Brain microvascular endothelial cell (primary cell): ENCODE results near the gene ZFAND2A.
A peak's percentile ranks its signal among the peaks of the same experiment; 100 is the strongest.
"Not testable (repeated sequence)": the region's sequence is repeated elsewhere in the genome, so short reads cannot be mapped to it uniquely, and the experiment has no call there.

ENCODE experiments used
- DNase-seq: peaks from one replicate; pipeline ENCODE4 v3.0.0-alpha.2; 2020
- H3K27ac ChIP-seq: fragments of 250-450 bp; sonication (Bioruptor Pico); 2 replicates; pipeline ENCODE4 v1.5.1; 2020; ENCODE audit warnings: mild to moderate bottlenecking, moderate library complexity
- H3K27me3 ChIP-seq: fragments of 250-450 bp; sonication (Bioruptor Pico); replicated peaks from 2 replicates; pipeline ENCODE4 v1.5.1; 2020; ENCODE audit warnings: mild to moderate bottlenecking
- H3K36me3 ChIP-seq: fragments of 250-450 bp; sonication (Bioruptor Pico); replicated peaks from 2 replicates; pipeline ENCODE4 v1.5.1; 2020; ENCODE audit warnings: mild to moderate bottlenecking
- H3K4me3 ChIP-seq: 2 replicates; pipeline ENCODE4 v1.5.1; 2011; ENCODE audit warnings: low read depth, mild to moderate bottlenecking, control low read depth, low read length, moderate library complexity
- in situ Hi-C: cut with HindIII; loops from 2 replicates; pipeline ENCODE4 v1.10.0; 2017; ENCODE audit warnings: low sequenced_read_pairs, low pct_ligation_motif_present
- TF ChIP-seq, protein P1 (sequence below): IDR thresholded peaks from 2 replicates; pipeline ENCODE4 v1.5.1; 2011; ENCODE audit warnings: low read depth, mild to moderate bottlenecking, moderate library complexity, low read length, control low read depth, inconsistent platforms; ENCODE audit errors: missing control alignments

ZFAND2A gene

DNA sequence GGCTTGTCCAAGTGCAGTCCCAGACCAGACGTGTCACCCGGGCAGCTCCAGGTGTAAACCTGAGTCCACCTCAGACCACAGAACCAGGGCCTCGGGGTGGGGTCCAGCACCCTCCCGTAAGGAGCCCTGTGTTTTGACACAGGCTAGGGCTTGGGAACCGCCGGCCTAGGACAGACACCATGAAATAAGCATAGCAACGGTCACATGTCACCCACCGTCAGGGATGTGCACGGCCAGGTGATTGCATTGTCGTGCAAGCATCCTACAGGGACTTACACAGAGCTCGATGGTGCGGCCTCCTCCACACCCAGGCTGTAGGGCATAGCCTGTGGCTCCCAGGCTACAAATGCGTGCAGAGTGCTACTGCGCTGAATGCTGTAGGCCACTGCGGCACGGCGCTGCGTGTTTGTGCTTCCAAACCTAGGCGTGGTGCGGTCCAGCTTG is 10.6 kb downstream of the ZFAND2A start:
- Histone ChIP-seq H3K27me3 (no peaks in the 10 kb centered on the region), H3K27ac (no peak overlapping the region), H3K4me3 (no peak overlapping the region), H3K36me3 (peaks cover 35% of the 10 kb centered on the region)
- DNase-seq, result no peak
- TF ChIP-seq, protein P1, sequence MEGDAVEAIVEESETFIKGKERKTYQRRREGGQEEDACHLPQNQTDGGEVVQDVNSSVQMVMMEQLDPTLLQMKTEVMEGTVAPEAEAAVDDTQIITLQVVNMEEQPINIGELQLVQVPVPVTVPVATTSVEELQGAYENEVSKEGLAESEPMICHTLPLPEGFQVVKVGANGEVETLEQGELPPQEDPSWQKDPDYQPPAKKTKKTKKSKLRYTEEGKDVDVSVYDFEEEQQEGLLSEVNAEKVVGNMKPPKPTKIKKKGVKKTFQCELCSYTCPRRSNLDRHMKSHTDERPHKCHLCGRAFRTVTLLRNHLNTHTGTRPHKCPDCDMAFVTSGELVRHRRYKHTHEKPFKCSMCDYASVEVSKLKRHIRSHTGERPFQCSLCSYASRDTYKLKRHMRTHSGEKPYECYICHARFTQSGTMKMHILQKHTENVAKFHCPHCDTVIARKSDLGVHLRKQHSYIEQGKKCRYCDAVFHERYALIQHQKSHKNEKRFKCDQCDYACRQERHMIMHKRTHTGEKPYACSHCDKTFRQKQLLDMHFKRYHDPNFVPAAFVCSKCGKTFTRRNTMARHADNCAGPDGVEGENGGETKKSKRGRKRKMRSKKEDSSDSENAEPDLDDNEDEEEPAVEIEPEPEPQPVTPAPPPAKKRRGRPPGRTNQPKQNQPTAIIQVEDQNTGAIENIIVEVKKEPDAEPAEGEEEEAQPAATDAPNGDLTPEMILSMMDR, result no peak
- in situ Hi-C loops, result no loop called here

DNA sequence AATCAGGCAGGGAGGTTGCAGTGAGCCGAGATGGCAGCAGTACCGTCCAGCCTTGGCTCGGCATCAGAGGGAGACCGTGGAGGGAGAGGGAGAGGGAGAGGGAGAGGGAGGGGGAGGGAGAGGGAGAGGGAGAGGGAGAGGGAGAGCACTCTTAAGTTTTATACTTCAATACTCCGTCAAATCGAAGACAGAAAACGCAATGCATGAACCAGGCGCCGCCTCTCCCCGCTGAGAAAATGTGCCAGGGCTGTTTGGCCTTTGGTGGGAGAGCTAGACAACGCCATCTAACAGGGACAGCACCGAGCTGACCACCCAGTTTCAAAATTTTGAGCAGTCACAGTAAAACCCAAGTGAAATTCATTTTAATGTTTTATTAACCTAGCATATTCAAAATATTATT is 12.1 kb downstream of the ZFAND2A start:
- DNase-seq, in situ Hi-C loops, H3K4me3 ChIP-seq, H3K27ac ChIP-seq, H3K27me3 ChIP-seq: not testable (repeated sequence)
- H3K36me3 ChIP-seq, result peaks cover 25% of the 10 kb centered on the region

DNA sequence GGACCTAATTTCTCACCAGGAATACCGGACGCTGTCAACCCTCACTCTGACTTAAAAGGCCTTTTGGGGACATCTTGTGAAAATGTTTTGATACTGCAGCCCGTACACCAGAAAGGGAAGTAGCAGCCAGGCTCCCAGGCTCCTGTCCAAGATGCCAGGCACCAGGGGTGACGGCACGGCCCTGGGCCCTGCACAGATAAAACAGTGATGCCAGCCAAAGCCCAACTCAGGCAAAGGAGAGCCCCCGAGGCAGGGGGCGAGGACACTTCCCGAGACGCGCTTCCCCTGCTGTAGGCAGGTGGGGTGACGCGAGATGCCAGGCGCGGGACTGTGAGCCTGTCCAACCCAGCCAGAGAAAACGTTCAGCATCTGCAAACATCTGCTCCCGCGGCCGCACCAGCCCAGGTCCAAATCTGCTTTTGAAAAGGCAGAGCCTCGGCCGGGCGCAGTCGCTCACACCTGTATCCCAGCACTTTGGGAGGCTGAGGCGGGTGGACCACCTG is 15.7 kb downstream of the ZFAND2A start:
- Histone ChIP-seq H3K27ac (no peak overlapping the region), H3K4me3 (no peak overlapping the region), H3K27me3 (no peaks in the 10 kb centered on the region), H3K36me3 (peaks cover 3% of the 10 kb centered on the region)
- peak; percentile 29 for DNase-seq
- in situ Hi-C loops, result no loop called here
- TF ChIP-seq, protein P1, result peak; percentile 44

DNA sequence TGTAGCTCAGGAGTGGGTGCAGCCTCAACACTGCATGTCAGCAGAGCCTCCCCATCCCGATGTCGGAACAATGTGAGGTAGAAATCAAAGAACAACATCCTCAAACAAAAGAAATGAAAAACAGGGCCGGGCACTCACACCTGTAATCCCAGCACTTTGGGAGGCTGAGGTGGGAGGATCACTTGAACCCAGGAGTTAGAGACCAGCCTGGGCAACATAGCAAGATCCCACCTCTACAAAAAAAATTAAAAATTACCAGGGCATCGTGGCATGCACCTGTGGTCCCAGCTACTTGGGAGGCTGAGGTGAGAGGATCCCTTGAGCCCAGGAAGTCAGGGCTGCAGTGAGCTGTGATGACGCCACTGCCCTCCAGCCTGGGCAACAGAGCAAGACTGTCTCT is 17.0 kb downstream of the ZFAND2A start:
- in situ Hi-C loops, H3K4me3 ChIP-seq, H3K36me3 ChIP-seq: not testable (repeated sequence)

DNA sequence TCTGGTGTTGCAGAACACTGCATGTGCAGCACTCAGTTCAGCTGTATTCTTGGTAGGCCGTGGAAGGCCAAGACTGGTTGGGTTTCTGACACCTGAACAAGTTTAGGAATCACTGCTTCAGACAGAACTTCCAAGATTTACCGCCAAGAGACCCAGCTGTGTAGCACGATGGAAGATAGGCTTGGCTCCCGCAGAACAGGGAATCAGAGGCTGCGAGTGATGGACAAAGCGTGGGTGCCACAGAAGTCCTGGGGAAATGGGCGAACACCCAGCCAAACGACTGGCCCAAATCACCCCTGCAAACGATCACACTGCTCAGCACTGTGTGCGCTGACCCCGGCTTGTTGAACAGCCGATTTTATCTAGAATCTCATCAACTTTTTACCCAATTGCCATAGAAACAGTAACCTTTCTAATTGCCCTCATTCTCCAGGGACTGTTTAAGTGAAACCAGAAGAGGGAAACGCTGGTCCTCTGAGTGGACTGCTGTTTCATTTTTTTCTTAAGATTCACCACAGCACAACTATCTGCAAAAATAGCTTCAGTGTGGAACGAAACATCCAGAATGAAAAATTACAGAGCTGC is 17.9 kb downstream of the ZFAND2A start:
- Histone ChIP-seq H3K36me3 (no peaks in the 10 kb centered on the region), H3K27ac (no peak overlapping the region), H3K4me3 (no peak overlapping the region), H3K27me3 (no peaks in the 10 kb centered on the region)
- no peak for DNase-seq
- in situ Hi-C loops, result no loop called here
- TF ChIP-seq, protein P1, result no peak

More for the DNA sequence above, 17.0 kb downstream of the ZFAND2A start:
- DNase-seq, H3K27me3 ChIP-seq, H3K27ac ChIP-seq: not testable (repeated sequence)

DNA sequence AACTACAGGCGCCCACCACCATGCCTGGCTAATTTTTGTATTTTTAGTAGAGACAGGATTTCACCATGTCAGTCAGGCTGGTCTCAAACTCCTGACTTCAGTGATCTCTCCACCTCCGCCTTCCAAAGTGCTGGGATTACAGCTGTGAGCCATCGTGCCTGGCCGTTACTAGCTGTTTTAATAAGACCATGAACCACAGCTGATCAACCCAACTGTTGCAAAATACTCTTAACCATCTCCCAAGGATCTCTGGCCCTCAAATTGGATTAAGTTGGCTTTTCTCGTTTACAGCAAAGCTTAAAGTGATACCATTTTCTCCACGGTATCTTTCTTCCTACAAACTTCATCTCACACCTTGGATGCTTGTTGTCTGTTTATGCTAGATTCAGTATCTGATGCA is 18.3 kb downstream of the ZFAND2A start:
- TF ChIP-seq, protein P1, result no peak
- DNase-seq, result no peak
- H3K27ac ChIP-seq, result no peak overlapping the region
- H3K27me3 ChIP-seq, result no peaks in the 10 kb centered on the region
- in situ Hi-C loops, result no loop called here
- H3K4me3 ChIP-seq, result no peak overlapping the region
- H3K36me3 ChIP-seq, result no peaks in the 10 kb centered on the region
